SK-N-MC (cell line): ENCODE measurements around the gene CARD14.

Source experiments
- EZH2 ChIP-seq: fragments of 200-600 bp; sonication (generic); IDR thresholded peaks from one replicate; pipeline ENCODE4 v1.6.1; 2017; ENCODE audit warnings: antibody characterized with exemption
- POLR2AphosphoS5 ChIP-seq: IDR thresholded peaks from 2 replicates; pipeline ENCODE4 v1.6.1; 2012; ENCODE audit warnings: mild to moderate bottlenecking, low read depth, low read length, borderline replicate concordance

GRCh38 chr17:80201446-80201845 lies 31.6 kb downstream of the CARD14 start:
- TF ChIP-seq EZH2, result no peak
- no peak for TF ChIP-seq POLR2AphosphoS5
